AG09309 (cell line): ENCODE results near the gene EPHB2.
A peak's percentile ranks its signal among the peaks of the same experiment; 100 is the strongest.

Experiments used
- DNase-seq: peaks from one replicate; pipeline ENCODE4 v3.0.0-alpha.2; 2010; ENCODE audit warnings: low read depth
- H3K4me3 ChIP-seq: 2 replicates; pipeline ENCODE4 v1.5.1; 2011; ENCODE audit warnings: mild to moderate bottlenecking, low read depth, low read length, moderate library complexity; ENCODE audit not compliant: control insufficient read depth
- TF ChIP-seq, protein P1 (sequence below): IDR thresholded peaks from 2 replicates; pipeline ENCODE4 v1.5.1; 2011; ENCODE audit warnings: mild to moderate bottlenecking, low read depth, low read length, inconsistent platforms; ENCODE audit not compliant: insufficient read depth, control insufficient read depth; ENCODE audit errors: missing control alignments

Gene EPHB2

DNA sequence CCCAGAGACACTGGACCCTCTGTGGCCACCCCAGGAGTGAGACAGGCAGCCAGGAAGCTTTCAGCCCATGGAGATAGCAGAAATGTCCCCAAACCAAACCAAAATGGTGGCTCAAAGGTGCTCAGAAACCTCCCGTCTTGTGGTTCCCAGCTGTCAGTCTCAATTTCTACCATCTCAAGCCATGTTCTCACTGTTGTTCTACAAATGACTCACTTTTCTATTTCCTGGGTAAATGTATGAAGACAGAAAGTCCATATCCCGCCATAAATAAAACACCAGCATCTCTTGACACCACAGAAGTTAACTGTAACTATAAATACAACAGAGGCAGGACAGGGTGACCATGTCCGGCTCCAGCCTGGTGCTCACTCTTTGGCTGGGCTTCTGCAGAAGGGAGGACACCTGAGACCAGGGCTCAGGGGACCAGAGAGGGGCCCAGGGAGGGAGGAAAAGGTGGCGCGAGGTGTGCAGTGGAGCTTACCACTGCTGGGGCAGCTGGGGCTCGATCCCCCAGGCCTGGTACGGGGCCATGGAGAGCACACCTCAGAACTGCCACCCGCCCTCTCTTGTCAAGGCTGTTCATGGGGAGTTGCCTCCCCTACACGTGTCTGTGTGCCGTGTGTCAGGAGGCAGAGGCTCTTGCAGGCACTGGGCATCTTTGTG, 43.6 kb downstream of the EPHB2 start:
- H3K4me3 ChIP-seq = no peak overlapping the region
- DNase-seq = no peak
- TF ChIP-seq, protein P1, sequence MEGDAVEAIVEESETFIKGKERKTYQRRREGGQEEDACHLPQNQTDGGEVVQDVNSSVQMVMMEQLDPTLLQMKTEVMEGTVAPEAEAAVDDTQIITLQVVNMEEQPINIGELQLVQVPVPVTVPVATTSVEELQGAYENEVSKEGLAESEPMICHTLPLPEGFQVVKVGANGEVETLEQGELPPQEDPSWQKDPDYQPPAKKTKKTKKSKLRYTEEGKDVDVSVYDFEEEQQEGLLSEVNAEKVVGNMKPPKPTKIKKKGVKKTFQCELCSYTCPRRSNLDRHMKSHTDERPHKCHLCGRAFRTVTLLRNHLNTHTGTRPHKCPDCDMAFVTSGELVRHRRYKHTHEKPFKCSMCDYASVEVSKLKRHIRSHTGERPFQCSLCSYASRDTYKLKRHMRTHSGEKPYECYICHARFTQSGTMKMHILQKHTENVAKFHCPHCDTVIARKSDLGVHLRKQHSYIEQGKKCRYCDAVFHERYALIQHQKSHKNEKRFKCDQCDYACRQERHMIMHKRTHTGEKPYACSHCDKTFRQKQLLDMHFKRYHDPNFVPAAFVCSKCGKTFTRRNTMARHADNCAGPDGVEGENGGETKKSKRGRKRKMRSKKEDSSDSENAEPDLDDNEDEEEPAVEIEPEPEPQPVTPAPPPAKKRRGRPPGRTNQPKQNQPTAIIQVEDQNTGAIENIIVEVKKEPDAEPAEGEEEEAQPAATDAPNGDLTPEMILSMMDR = no peak

DNA sequence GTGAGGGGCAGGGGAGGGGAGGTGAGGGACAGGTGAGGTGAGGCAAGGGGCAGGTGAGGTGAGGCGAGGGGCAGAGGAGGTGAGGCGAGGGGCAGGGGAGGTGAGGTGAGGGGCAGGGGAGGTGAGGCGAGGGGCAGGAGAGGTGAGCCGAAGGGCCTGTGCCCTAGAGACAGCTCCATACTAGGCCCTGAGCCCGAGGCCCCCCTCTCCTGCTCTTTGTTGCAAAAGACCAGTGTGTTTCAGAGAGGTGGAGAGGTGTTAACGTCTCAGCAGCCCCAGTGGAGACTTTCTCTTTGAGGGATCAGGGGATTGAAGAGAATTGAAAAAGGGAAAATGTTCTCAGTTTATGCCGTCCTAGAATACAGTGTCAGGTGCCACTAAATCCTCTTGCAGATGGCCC, 44.2 kb downstream of the EPHB2 start:
- TF ChIP-seq, protein P1 = no peak
- DNase-seq = no peak

DNA sequence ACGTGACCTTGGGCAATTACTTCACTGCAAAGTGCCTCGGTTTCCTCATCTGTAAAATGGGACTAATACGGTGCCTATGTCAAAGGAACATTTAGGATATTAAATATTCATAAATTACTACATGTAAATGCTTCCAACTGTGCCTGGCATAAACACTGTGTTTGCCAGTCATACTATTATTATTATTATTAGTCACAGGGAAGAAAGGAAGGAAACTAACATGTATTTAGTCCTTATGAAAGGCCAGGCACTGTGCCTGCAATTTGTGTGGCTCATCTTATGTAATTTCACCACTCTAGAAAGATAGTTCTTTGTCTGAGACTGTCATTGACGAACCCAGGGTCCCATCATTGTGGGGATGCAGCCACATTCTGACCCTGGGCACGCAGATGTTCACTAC, 45.0 kb downstream of the EPHB2 start:
- TF ChIP-seq, protein P1 = no peak
- no peak overlapping the region for H3K4me3 ChIP-seq
- no peak for DNase-seq

More for the DNA sequence above, 44.2 kb downstream of the EPHB2 start:
- no peak overlapping the region for H3K4me3 ChIP-seq

DNA sequence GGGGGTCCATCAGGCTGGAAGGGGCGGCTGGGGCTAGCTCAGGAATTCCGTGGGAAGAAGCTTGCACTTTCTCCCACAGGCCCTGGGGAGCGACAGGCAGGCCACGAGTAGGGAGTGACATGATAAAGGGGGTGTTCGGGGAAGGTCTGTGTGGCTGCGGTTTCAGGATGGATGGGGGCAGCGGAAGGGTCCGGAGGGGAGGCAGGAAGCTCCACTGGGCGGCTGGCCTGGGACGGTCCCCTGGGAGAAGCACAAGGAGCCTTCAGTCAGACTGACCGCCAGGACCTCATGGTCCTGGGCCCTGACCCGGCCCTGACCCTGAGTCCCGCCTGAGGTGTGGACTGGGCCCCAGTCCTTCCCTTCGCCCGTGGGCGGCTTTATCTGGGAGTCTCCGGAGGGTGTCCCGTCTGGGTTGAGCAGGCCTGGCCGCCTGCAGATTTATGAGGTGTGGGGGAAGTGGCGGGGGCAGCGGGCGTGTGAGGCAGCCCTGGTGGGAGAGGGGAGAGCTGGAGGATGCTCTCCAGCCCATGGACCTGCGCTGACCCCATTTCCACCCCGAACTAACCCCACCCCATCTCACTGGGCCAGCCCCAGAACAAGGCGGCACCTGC, 45.6 kb downstream of the EPHB2 start:
- no peak for DNase-seq
- TF ChIP-seq, protein P1 = no peak
- no peak overlapping the region for H3K4me3 ChIP-seq

DNA sequence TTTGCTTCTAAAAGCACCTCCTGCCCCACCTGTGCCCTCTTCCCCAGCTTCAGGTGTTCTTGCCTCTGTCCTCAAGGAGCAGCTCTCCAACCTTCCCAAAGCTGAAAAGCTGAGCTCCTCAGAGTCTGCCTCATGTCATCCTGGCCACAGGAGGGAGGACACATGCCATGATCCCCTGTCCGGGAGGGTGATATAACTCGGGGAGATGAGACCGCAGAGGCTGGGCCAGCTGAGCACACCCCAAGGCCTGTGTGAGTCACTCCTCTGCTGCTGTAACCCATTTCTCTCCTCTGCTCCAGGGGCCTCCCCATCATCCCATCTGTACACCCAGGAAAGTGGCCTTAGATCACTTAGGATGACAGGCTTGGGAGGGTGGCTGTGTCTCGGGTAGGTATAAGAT, 49.8 kb downstream of the EPHB2 start:
- TF ChIP-seq, protein P1 = peak; percentile 2
- no peak for DNase-seq
- no peak overlapping the region for H3K4me3 ChIP-seq

DNA sequence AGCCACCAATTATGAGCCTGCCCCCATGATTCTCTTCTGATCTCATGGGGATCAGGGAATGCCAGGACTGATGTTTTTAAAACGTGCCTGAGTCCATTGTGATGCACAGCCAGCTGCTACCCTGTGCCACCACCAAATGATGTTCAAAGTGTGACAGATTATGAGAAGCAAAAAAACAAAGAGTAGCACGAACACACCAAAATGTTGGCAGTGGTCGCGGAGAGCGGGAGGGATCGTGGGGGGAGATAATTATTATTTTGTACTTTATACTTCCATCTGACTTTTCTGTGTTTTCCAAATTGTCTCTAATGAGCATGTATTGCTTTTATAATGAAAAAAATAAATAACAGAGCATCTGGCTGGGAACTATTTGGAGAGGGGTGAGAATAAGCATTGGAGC, 50.5 kb downstream of the EPHB2 start:
- TF ChIP-seq, protein P1 = no peak
- no peak for DNase-seq
- H3K4me3 ChIP-seq = no peak overlapping the region

DNA sequence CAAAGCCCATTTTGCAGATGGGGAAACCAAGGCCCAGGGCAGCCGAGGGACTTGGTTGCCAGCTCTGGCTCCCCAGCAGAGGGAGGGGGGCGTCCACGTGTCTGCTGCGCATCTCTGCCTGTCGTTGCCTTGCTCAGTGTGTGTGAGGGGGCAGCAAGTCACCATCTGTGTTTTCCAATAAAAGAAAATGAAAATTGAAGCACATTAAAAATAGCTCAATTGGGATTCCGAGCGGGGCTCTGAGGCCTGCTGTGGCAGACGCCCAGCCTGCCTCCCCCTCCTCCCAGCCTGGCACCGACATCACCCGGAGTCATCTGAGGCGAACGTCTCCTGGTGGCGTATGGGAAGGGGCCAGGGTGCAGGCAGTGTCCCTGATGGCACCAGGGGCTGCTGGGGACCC, 51.2 kb downstream of the EPHB2 start:
- no peak for DNase-seq
- no peak overlapping the region for H3K4me3 ChIP-seq
- TF ChIP-seq, protein P1 = no peak
